ENCODE measurements around the gene TNIK.
"Not testable (repeated sequence)": the region's sequence is repeated elsewhere in the genome, so short reads cannot be mapped to it uniquely, and the experiment has no call there.

Gene TNIK

DNA sequence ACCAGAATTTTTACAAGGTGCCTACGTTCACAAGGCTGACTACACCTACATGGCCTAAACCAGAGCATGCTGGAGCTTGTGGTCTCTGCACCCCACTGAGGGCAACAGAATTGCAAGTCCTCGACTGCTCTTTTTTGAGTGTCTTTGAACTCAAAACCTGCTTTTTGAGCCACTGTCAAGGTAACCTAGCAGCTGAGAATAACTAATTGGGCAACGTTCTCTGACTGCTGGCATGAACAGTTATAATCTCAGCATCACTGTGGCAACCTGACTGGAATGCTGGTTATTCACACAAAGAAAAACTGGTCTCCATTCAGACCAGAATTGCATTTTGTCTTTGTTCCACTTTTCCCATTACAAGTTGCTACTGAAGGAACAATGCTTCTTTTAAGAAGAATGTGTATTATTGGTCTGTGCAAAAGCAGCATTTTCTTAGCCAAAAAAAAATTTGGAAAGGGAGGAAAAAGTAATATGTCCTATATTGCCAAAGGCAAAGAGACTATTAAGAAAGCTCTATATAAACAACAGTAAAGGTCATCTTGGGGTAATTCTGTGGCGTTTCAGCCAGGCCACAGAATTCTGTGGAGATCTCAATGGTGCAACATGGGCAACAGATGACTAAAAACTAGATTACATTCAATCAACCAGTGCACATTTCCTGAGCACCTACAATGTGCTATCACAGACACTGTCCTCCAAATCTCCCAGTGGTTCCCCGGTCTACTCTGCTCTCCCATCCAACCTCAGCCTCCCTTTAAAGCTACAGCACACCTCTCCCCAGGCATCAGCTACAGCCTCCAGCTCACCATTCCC, 76.8 kb downstream of the TNIK start:
- DNase-seq (ENCODE audit: low spot score), result no peak

DNA sequence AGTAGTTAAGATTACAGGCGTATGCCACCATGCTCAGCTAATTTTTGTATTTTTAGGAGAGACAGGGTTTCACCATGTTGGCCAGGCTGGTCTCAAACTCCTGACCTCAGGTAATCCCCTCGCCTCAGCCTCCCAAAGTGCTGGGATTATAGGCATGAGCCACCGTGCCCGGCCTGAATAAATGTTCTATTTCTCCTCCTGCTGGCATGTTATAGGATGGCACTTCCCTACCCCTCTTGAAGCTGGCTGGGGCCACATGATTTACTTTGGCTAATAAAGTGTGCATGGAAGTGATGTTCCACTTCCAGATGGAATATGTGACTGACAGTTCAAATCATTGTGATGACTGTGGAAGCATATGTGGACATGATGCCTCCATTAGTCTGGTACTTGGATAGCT, 77.9 kb downstream of the TNIK start:
- DNase-seq (ENCODE audit: low spot score), result not testable (repeated sequence)

DNA sequence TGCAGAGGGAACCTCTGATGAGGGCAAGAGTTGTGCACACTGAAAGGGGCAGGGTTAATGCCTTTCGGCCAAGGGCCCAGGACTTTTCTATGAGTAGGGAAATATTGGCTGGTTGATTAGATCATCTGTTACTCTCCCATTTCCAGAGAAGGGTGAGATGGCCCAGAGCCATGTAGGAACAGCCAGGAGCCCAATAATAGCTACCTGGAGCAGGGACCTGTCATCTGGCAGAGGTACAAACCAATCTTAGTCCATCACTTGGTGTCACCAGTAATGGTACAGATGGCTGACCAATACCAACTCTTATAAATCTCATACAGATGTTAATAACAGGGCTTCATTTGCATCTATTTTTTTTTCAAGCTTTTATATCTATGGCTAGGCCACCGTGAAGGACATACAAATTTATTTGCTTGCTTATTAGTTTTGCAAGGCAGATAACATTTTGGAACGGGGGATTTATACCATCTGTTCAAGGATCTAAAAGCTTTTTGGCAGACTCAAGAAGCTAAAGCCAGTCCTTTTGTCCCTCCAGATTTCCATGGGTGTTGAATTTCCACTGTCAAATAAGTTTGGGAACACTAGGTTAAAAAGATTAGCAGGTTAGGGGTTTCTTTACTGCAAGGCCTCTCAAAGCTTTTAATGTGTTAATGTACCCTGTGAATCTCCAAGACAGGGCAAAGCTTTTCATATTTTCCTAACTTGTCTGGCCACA, 79.3 kb downstream of the TNIK start:
- DNase-seq (ENCODE audit: low spot score), result no peak

DNA sequence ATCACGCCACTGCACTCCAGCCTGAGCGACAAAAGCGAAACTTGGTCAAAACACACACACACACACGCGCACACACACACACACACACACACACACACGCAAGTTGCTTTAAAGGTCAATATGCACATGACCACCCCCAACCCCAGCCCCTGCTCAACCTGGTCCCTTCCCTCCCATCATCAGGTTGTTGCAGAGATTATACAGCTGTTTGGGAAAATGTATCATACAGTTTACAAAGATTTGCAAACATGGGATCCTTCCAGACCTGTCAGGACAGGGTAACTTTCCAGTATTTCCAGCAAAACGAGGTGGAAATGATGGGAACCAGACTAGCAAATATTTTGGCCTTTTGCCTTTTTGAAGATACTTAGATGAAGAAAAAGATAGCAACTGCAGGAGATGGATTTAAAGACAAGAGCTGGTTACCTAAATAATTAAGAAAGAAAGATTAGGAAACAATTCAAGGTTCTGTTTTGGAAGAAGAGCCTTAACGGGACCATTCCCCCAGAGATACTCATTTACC, 80.2 kb downstream of the TNIK start:
- DNase-seq (ENCODE audit: low spot score), result no peak

DNA sequence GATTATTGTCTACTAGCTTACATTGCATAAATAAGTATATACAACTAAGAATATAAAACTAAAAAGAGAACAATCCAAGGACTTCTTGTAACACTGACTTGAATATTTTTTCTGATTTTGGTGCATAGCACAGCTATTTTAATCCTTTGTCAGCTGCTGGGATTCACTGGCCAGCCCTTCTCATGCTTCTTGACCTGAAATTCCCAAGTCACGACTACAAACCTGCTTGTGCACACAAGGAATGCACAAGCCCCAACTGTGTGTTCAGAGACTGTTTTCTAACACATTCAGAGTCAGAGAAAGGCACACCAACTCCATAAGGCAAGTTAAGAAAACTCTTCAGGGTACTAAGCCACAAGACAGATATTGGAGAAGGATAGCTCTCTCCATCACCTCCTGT, 80.9 kb downstream of the TNIK start:
- DNase-seq (ENCODE audit: low spot score), result no peak

DNA sequence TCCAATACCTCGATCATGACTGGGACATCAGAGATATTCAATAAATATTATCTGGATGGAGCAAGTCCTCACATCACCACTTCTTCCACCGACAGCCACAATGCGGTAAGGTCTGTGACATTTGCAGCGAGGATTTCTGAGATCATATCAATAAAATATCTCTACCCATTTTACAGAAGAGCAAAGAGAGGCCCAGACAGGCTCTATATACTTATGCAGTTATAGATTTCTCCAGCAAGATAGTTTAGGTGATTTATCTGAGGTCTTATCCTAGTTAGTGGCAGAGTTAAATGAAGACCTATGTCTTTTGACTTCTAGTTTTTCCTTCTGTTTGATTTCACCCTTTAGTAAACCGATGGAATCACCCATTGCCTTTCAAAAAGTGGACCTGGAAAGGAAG, 81.6 kb downstream of the TNIK start:
- DNase-seq (ENCODE audit: low spot score), result no peak

DNA sequence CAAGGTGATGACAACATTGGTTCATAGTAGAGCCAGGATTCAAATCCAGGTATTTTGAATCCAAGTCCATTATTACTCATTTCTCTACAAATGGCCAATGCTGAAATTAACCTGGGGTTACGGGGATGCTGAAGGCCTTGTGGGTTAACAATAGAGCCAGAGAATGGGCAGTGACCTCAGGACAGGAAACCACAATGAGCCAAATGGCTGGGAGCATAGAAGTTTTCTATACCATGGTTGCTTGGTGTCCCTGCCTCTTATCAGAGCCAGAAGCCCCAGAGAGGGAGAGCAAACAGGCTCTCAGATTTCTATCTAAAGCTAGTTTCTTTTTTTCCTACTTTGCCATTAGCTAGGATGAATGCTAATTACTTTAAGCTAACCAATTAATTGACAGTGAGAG, 82.3 kb downstream of the TNIK start:
- no peak for DNase-seq (ENCODE audit: low spot score)

DNA sequence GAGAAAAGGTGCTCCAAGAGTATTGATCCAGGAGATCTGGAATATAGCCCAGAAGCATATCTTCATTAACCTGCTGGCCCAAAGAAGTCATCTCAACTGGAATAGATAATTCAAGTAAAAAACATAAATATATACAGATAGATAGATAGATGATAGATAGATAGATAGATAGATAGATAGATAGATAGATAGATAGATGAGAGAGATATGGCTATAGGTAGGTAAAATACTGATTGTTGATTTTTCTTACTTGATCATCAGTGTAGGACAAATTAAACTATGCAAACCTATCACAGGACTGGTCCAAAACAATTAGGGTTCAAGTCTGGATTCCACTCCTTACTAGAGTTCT, 83.6 kb downstream of the TNIK start:
- DNase-seq (ENCODE audit: low spot score), result no peak

DNA sequence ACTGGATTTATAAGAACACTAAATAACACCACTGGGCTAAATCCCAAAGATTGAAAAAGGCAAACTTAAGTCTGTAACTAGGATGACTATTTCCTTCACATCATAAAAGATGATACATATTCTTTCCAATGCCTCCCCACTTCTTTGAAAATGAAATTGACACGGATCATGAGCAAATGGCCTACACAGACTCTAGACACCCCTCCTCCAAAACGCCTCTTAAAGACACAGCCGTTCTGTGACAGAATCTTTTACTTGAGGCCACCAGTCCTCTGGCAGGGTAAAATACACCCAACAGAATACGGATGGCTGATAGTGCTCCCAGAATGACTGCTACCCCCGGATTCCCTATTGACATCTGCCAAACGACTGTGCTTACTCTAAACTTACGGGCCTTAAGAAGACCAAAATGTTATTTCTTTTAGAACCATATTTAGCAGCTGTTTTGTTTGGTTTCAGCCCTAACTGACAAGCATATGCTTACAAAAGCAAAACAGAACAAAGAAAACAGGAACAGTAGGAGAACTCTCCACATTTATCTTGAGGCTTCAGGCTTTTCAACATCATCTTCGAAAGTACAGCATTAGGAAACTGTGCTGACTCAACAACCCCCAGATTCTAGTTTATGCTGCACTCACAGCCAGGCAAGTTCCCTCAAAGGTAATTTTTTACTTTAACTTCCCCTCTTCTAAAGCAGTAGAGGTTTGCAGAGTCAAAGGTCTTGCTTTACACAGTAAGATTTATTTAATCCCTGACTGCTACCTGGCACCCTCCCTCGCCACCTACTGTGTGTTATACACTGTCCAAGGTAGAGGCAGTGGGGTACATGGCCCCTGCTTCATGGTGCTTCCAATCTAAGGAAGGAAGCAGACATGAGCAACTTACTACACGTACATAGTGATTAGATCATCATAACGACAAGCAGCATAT, 84.3 kb downstream of the TNIK start:
- DNase-seq (ENCODE audit: low spot score), result no peak

DNA sequence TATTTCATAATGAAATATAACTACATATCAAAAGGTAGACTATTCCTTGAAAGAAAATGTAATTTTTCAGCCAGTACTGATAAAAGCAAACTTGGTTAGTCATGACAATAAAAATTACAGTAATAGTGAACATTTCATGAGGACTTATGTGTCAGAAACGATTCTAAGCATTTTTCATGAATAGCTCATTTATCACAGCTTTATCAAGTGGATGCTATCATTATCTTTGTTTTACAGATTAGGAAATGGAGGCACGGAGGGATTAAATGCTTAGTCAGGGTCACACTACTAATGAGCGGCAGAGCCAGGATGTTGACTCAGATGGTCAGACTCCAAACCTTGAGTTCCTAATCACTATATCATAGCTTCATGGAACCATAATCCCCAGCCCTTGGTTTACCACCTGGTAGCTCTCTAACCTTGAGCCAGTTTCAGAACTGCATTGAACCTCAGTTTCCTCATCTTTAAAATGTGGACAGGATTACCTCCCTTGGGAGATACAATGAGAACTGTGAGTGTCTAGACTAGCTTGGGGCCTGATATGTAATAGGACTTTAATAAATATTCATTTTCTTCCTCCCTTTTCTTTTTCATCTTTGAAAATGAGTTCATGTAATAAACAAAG, 85.4 kb downstream of the TNIK start:
- DNase-seq (ENCODE audit: low spot score), result no peak

DNA sequence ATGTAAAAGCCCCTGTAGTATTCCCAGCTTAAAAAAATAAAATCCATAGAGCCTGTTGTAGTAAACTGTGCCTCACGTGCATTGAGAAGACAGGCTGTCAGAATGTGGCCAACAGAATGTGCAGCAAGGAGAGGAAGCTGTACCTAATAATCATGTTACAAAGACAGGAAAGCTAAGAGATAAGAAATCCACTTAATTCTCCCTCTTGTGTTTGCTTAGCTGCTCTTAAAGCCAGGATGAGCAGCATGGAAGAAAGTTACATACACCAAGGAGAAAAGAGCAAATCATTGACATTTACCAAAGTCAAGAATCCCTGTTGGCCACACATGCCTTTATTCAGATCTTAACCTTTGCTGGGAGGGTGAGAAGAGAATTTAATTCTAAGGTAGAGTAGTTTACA, 85.9 kb downstream of the TNIK start:
- no peak for DNase-seq (ENCODE audit: low spot score)

DNA sequence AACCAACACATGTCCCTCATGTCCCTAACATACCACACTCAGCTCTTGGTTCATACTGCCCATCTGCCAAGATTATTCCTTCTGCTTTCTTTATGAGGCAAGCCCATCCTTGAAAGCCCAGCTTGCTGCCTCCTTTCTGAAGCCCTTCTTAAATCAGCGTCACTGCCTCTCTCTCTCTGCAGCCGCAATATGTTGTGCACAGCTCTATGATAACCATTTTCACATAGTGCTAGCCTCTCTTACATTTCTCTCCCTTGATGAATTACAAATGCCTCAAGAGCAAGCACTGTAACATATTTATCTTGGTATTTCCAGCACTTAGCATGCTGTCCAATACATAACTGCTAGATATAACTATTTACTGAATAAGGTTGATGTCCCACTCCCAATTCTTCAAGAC, 86.5 kb downstream of the TNIK start:
- DNase-seq (ENCODE audit: low spot score), result no peak

DNA sequence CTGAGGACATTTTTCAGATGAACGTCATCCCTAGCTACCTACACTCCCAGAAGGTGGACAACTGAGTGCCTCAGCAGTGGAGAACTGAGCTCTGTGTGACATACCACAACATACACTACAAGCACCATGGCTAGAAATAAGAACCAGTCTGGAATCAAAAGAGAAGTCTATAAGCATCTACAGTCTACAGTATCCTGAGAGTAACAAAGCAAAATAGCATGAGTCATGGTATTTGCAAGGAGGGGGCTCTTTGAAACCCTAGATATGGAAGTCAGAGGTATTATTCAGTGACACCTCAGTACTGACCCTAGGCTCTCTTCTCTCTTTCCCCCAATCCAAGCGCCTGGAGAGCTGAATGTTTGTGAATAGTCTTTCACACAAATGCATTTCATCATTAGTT, 87.5 kb downstream of the TNIK start:
- no peak for DNase-seq (ENCODE audit: low spot score)

DNA sequence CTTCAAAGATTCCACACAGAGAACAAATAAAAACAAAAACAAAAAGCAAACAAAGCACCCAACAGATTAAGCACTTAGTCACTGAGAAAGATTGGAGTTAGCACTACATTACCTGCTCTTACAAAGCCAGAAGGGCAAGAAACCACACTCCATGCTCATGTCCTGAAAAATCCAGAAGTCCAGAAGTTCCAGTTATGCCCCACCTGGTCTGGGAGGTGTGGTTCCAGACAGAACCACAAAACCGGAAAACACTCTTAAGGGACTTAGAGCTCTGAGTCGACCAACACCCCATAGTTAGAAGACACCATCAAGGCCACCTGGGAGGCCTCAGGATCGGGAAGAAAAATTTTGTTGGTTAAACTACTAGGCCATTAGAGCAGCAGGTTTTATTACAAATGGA, 88.9 kb downstream of the TNIK start:
- no peak for DNase-seq (ENCODE audit: low spot score)

DNA sequence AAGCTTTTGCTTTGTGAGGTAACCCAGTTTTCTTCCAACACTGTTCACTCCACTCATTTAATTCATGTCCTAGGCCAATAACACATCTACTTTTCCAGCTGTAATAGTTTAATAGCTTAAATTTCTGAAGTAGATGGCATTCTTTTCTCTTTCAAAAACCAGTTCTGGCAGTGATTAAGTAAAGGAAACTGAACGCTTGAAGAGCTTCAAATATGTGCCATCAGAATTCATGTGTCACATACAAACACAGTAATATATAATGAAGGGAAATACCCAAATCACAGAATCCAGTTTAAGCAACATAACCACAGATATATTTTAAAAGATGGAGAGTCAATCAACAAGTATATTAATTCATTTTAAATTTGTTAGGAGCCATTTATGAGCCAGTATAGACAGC, 91.0 kb downstream of the TNIK start:
- no peak for DNase-seq (ENCODE audit: low spot score)

DNA sequence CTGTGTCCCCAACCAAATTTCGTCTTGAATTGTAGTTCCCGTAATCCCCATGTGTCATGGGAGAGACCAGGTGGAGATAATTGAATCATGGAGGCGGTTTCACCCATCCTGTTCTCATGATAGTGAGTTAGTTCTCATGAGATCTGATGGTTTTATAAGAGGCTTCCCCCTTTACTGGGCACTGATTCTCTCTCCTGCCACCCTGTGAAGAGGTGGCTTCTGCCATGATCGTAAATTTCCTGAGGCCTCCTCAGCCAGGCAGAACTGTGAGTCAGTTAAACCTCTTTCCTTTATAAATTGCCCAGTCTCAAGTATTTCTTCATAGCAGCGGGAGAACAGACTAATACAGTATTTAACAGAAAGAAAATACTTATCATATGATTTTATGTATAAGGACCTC, 93.5 kb downstream of the TNIK start:
- not testable (repeated sequence) for DNase-seq (ENCODE audit: low spot score)

DNA sequence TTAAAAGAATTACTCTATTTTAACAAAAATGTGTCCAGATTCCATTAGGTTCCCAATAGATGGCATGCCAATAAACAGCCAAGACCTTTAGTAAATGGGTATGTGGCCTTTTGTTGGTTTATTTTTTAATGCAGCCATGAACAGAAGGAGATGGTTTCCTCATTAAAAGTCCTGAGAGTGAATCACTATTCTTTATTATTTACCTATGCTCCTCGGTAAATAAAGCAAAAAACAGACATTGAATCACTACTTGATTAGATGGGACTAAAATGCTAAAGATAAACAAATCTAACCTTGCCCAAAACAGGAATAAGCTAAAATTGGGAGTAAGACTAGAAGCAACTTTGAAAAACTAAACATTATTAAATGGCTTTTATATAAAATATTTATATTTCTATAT, 94.2 kb downstream of the TNIK start:
- no peak for DNase-seq (ENCODE audit: low spot score)

DNA sequence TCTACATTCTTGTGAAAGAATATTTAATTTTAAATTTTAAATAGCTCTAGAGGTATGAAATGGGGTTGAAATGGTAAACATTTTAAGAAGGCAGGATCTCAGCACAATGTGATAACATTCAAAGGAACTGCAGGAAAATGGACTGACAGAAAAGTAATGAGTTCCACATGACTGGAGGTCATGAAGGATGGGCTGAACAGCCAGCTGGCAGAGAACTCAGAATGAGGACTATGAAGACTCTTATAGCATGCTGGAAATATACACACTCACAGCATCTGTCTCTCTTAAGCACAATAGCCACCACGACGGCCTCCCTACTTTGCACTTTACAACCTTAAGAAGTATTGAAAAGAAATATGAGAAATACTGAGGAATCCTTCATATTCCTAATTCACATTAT, 94.7 kb downstream of the TNIK start:
- no peak for DNase-seq (ENCODE audit: low spot score)

DNA sequence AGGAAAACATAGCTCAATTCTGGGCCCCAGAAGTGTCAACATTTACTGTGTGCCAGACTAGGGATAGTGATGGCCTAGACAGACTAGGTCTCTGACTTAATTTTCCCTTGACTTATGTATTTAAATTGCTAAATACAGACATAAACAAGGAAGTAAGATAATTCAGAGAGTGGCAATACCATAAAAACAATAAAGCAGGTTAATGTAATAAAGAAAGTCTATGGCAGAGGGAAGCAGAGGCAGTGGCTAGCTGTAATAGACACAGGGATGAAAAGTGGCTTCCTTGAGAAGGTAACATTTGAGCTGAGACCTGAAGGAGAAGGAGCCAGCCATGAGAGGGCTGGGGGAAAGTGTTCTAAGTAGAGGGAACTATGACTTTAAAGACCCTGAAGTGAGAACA, 95.7 kb downstream of the TNIK start:
- DNase-seq (ENCODE audit: low spot score), result no peak

DNA sequence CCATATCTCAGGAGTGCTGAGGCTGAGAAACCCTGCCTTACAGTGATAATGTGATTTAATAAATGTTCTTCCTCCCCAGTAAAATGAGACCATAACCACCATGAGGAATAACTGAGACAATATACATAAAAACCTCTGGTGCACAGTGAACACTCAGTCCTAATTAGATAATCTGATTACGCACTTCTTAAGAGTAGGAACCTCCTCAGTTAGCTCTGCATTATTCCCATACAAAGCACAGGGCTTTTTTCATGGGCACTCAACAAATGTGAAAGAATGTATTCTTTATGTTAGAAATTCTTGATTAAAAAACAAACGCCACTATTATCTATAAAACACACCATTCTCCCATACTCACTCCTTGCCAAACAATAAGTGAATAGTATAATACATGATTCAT, 97.0 kb downstream of the TNIK start:
- no peak for DNase-seq (ENCODE audit: low spot score)

DNA sequence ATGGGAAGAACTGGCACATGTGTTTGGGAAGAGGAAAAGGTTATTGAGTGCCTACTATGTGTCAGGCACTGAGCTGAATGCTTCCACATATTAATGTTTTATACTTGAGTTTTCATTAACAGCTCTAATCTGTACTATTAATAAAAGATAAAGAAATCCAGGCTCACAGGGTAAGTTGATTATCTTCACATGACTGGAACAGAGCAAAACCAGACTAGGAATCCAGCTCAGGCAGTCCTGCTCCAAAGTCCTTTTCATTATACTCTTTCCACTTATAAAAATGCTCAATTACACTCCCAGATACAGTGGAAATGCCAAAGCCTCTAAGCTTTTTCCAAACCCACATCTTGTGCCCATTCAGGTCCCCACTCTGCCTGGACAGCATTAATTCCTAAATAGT, 97.6 kb downstream of the TNIK start:
- DNase-seq (ENCODE audit: low spot score), result no peak

DNA sequence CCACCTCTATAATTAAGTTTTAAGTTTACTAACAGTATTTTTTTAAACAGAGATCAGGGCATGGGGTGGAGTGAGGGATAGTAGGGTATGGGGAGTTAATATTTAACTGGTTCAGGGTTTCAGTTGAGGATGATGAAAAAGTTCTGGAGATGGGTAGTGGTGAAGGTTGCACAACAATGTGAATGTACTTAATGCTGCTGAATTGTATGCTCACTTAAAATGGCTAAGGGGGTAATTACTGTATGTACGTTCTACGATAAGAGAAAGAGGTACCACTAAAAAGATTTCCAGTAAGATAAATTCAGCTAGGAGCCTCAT, 101.4 kb downstream of the TNIK start:
- no peak for DNase-seq (ENCODE audit: low spot score)
